ENCODE data around the gene NUP107. TPM values are rescaled to one million over a fixed set of nuclear protein-coding genes. Genes with fewer than 3 reads are reported as not detected.

Gene NUP107
- total RNA-seq, 1 experiment from 2014 or later: 99.0 TPM

DNA sequence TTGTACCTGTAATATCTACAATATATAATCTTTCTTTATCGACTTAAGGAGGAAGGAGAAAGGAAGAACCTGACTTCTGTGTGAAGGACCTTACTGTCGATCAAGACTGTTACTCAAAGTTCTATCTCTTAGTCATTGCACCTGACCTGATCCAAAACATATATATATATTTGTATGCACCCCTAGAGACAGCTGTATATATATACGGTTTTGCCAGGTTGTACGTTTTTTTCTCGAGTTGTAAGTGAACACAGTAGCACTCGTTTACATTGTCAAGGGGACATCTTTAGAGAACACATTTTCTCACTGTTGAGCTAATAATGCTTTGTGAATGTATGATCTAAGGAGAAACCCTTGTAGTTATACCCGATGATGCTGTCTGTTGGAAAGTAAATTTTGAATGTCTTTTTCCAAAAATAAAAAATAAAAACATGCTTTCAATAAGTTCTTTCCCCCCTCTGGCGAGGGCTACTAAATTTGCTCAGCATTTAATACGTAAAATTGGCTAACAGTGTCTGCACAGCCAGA lies 58.7 kb downstream of the NUP107 start:
- no peaks in the 10 kb centered on the region for H3K27me3 ChIP-seq (ENCODE audit: insufficient read depth, low read length)
- peak overlapping the region; percentile 68 to 87 for H3K4me3 ChIP-seq (replicated peaks in 1 of 2; ENCODE audit: low read depth in 1 of 2, low read length in 2 of 2)
- no peak for TF ChIP-seq FOSL1 (IDR thresholded peaks at IDR 0.05; ENCODE audit: low read depth)
- H3K9ac ChIP-seq (ENCODE audit: low read length): peak overlapping the region; percentile 80
- intact Hi-C loops (cut with micrococcal nuclease): loop anchor here (10.0 kb wide), 1 partner anchor 391 kb away; no protein-coding TSS in a partner anchor
- ATAC-seq: no peak
- peak overlapping the region; percentile 85 for H3K4me2 ChIP-seq (ENCODE audit: low read length)
- H3K9me2 ChIP-seq (ENCODE audit: insufficient read depth): no peaks in the 10 kb centered on the region
- no peaks in the 10 kb centered on the region for H3K9me3 ChIP-seq (ENCODE audit: control insufficient read depth in 1 of 2, insufficient read depth in 1 of 2, low read depth in 1 of 2, low read length in 2 of 2)
- POLR2A ChIA-PET: interaction anchor here (1.3 to 1.5 kb wide), 2 partner anchors 59 to 63 kb away, joined by 3 to 4 read pairs; partner anchors contain the start of gene NUP107
- no peak for DNase-seq (ENCODE audit: low read depth, low spot score)
- peak overlapping the region; percentile 65 for H3K27ac ChIP-seq (ENCODE audit: low read depth, low read length)
- H3K79me2 ChIP-seq (ENCODE audit: insufficient read depth, low read length): peaks cover 12% of the 10 kb centered on the region
- RAD21 ChIA-PET (ENCODE audit: low non-redundant PET in 1 of 2, low total read pairs in 2 of 2, uncharacterized antibody in 2 of 2, unreplicated experiment in 2 of 2): interaction anchor here in 1 of 2 experiments (1.6 kb wide), 1 partner anchor 63 kb away, joined by 5 read pairs; the partner anchor contains the start of gene MDM2
- no TSS peak for BruUV-seq (replicated peaks)
- no peaks in the 10 kb centered on the region for H4K20me1 ChIP-seq (ENCODE audit: insufficient read depth)
- CTCF ChIA-PET: interaction anchor here (1.1 kb wide), 1 partner anchor 62 kb away, joined by 3 read pairs; the partner anchor contains the start of gene MDM2
- H2AFZ ChIP-seq (ENCODE audit: low read depth, low read length, poor library complexity, severe bottlenecking): peak overlapping the region; percentile 79
- peaks cover 7 to 16% of the 10 kb centered on the region in 2 experiments; a peak in 2 of 4 replicates for H3K36me3 ChIP-seq (ENCODE audit: control insufficient read depth in 1 of 2, insufficient read depth in 2 of 2, low read length in 2 of 2)
- H3K4me1 ChIP-seq (ENCODE audit: control insufficient read depth in 1 of 2, insufficient read depth in 2 of 2, low read length in 2 of 2): peaks cover 0 to 11% of the 10 kb centered on the region in 2 experiments; a peak in 1 of 4 replicates

DNA sequence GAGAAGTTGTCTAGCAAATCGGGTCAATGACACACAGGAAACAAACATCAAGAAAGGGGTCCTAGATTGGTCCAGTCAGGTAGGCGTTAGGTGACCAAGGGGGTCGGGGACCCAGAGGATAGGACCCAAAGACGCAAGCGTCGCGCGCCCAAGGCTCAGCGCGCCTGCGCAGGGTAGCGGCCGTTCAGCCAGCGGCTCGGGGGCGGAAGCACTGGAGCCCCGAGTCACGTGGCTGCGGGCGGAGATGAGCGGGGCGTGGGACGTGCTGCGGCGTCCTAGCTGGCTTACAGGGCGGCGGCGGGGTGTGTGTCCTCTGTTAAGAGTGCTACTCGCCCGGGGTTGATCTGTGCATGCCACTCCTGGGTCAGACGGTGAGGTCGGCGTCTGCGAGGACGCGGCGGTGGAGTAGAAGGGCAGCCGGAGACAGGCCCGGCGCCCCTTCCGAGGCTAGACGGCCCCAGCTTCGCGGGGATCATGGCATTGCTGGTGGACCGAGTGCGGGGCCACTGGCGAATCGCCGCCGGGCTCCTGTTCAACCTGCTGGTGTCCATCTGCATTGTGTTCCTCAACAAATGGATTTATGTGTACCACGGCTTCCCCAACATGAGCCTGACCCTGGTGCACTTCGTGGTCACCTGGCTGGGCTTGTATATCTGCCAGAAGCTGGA lies 59.3 kb downstream of the NUP107 start, which contains the start of gene SLC35E3:
TSS of gene SLC35E3 (plus strand) at position 273 of the 668 bp plus-strand sequence. CDS start at position 475, 202 bp downstream.
- Histone ChIP-seq H3K4me3 (replicated peaks in 1 of 2; ENCODE audit: low read depth in 1 of 2, low read length in 2 of 2) (peak within 1 kb of the TSS; percentile 68 to 87), H3K27ac (ENCODE audit: low read depth, low read length) (peak within 1 kb of the TSS; percentile 65), H3K9me3 (ENCODE audit: control insufficient read depth in 1 of 2, insufficient read depth in 1 of 2, low read depth in 1 of 2, low read length in 2 of 2) (no peaks in the 10 kb centered on the region), H3K9me2 (ENCODE audit: insufficient read depth) (no peaks in the 10 kb centered on the region), H3K36me3 (ENCODE audit: control insufficient read depth in 1 of 2, insufficient read depth in 2 of 2, low read length in 2 of 2) (peaks cover 7 to 16% of the 10 kb centered on the region in 2 experiments; a peak in 2 of 4 replicates), H3K79me2 (ENCODE audit: insufficient read depth, low read length) (peaks cover 12% of the 10 kb centered on the region), H3K4me1 (ENCODE audit: control insufficient read depth in 1 of 2, insufficient read depth in 2 of 2, low read length in 2 of 2) (peaks cover 0 to 11% of the 10 kb centered on the region in 2 experiments; a peak in 1 of 4 replicates), H2AFZ (ENCODE audit: low read depth, low read length, poor library complexity, severe bottlenecking) (peak within 1 kb of the TSS; percentile 79), H3K27me3 (ENCODE audit: insufficient read depth, low read length) (no peaks in the 10 kb centered on the region), H4K20me1 (ENCODE audit: insufficient read depth) (no peaks in the 10 kb centered on the region), H3K4me2 (ENCODE audit: low read length) (peak within 1 kb of the TSS; percentile 85), H3K9ac (ENCODE audit: low read length) (peak within 1 kb of the TSS; percentile 80)
- ChIA-PET POLR2A (interaction anchor here (1.3 to 1.5 kb wide), 2 partner anchors 59 to 63 kb away, joined by 3 to 4 read pairs; partner anchors contain the start of gene NUP107), CTCF (interaction anchor here (1.1 kb wide), 1 partner anchor 62 kb away, joined by 3 read pairs; the partner anchor contains the start of gene MDM2), RAD21 (ENCODE audit: low non-redundant PET in 1 of 2, low total read pairs in 2 of 2, uncharacterized antibody in 2 of 2, unreplicated experiment in 2 of 2) (interaction anchor here in 1 of 2 experiments (0.8 to 1.6 kb wide), 2 partner anchors 62 to 84 kb away, joined by 3 to 5 read pairs; partner anchors contain the start of gene MDM2)
- DNase-seq (ENCODE audit: low read depth, low spot score) (peak; percentile 68), ATAC-seq (peak; percentile 97)
- BruUV-seq (replicated peaks): TSS peak; percentile 58
- intact Hi-C loops (cut with micrococcal nuclease): loop anchor here (1.0 to 10.0 kb wide), 2 partner anchors 62 to 391 kb away; partner anchors contain the start of gene MDM2
- TF ChIP-seq SRF (IDR thresholded peaks at IDR 0.05; ENCODE audit: low read depth) (no peak), SP1 (IDR thresholded peaks at IDR 0.05; ENCODE audit: low read depth) (no peak; the same call in 1 of the 2 replicates), TCF7L2 (IDR thresholded peaks at IDR 0.05; ENCODE audit: borderline replicate concordance, extremely low read depth, insufficient read depth, insufficient read length) (peak; percentile 16), POLR2AphosphoS5 (IDR thresholded peaks at IDR 0.05; ENCODE audit: low read depth, low read length) (peak; percentile 94), FOSL1 (IDR thresholded peaks at IDR 0.05; ENCODE audit: low read depth) (no peak), MAX (IDR thresholded peaks at IDR 0.05) (peak; percentile 90), EGR1 (IDR thresholded peaks at IDR 0.05; ENCODE audit: low read depth) (peak; percentile 73), ELF1 (IDR thresholded peaks at IDR 0.05; ENCODE audit: borderline replicate concordance, low read depth) (no peak; the same call in 1 of the 2 replicates), EZH2phosphoT487 (IDR thresholded peaks at IDR 0.05; ENCODE audit: borderline replicate concordance) (no peak), ZFX (IDR thresholded peaks at IDR 0.05) (peak; percentile 40; the same call in 1 of the 2 replicates)
- TF ChIP-seq, protein P1, sequence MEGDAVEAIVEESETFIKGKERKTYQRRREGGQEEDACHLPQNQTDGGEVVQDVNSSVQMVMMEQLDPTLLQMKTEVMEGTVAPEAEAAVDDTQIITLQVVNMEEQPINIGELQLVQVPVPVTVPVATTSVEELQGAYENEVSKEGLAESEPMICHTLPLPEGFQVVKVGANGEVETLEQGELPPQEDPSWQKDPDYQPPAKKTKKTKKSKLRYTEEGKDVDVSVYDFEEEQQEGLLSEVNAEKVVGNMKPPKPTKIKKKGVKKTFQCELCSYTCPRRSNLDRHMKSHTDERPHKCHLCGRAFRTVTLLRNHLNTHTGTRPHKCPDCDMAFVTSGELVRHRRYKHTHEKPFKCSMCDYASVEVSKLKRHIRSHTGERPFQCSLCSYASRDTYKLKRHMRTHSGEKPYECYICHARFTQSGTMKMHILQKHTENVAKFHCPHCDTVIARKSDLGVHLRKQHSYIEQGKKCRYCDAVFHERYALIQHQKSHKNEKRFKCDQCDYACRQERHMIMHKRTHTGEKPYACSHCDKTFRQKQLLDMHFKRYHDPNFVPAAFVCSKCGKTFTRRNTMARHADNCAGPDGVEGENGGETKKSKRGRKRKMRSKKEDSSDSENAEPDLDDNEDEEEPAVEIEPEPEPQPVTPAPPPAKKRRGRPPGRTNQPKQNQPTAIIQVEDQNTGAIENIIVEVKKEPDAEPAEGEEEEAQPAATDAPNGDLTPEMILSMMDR (IDR thresholded peaks at IDR 0.05 in 2 of 3, conservative IDR thresholded peaks at IDR 0.05 in 1 of 3; ENCODE audit: borderline replicate concordance in 1 of 3, insufficient read depth in 1 of 3, low read depth in 2 of 3, low read length in 2 of 3): no peak
- TF ChIP-seq, protein P2, sequence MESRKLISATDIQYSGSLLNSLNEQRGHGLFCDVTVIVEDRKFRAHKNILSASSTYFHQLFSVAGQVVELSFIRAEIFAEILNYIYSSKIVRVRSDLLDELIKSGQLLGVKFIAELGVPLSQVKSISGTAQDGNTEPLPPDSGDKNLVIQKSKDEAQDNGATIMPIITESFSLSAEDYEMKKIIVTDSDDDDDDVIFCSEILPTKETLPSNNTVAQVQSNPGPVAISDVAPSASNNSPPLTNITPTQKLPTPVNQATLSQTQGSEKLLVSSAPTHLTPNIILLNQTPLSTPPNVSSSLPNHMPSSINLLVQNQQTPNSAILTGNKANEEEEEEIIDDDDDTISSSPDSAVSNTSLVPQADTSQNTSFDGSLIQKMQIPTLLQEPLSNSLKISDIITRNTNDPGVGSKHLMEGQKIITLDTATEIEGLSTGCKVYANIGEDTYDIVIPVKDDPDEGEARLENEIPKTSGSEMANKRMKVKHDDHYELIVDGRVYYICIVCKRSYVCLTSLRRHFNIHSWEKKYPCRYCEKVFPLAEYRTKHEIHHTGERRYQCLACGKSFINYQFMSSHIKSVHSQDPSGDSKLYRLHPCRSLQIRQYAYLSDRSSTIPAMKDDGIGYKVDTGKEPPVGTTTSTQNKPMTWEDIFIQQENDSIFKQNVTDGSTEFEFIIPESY (IDR thresholded peaks at IDR 0.05; ENCODE audit: extremely low read depth, insufficient replicate concordance, low read length): no peak
